H54 (cell line): ENCODE measurements around the gene CCDC194.
A peak's percentile ranks its signal among the peaks of the same experiment; 100 is the strongest.
"Not testable (repeated sequence)": the region's sequence is repeated elsewhere in the genome, so short reads cannot be mapped to it uniquely, and the experiment has no call there.

Source experiments
- DNase-seq: peaks from one replicate; pipeline ENCODE4 v3.0.0; 2011; ENCODE audit warnings: low spot score, mixed read lengths; ENCODE audit not compliant: insufficient read length
- FAIRE-seq: peaks from 3 replicates; lab custom pipeline; 2011; peaks lifted over from hg19 to GRCh38; lab: Jason Lieb, UNC
- POLR2A ChIP-seq: IDR thresholded peaks from 2 replicates; pipeline ENCODE4 v1.6.1; 2011; ENCODE audit warnings: low read depth, mild to moderate bottlenecking, low read length

Gene CCDC194

DNA sequence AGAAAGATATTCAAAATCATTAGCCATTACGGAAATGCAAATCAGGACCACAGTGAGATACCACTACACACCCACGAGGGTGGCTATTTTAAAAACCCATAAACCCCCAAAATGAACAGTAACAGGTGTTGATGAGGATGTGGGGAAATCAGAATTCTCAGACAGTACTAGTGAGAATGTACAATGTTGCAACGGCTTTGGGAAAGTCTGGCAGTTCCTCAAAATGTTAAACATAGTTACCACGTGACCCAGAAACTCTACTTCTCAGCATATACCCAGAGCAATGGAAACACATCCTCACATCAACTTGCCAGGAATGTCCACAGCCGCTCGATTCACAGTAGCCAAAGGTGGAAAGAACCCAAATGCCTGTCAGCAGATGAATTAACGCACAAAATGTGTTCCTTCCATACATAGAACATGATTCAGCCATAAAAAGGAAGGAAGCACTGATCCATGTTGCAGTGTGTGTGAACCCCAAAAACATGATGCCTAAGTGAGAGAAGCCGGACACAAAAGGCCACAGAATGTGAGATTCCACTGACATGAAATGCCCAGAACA is 23.9 kb downstream of the CCDC194 start:
- FAIRE-seq (no peak), DNase-seq (no peak)
- TF ChIP-seq POLR2A = no peak

- DNase-seq (no peak), FAIRE-seq (no peak)
- no peak for TF ChIP-seq POLR2A
Measured at GRCh38 chr19:17365361-17365760, 28.6 kb downstream of the CCDC194 start.

DNA sequence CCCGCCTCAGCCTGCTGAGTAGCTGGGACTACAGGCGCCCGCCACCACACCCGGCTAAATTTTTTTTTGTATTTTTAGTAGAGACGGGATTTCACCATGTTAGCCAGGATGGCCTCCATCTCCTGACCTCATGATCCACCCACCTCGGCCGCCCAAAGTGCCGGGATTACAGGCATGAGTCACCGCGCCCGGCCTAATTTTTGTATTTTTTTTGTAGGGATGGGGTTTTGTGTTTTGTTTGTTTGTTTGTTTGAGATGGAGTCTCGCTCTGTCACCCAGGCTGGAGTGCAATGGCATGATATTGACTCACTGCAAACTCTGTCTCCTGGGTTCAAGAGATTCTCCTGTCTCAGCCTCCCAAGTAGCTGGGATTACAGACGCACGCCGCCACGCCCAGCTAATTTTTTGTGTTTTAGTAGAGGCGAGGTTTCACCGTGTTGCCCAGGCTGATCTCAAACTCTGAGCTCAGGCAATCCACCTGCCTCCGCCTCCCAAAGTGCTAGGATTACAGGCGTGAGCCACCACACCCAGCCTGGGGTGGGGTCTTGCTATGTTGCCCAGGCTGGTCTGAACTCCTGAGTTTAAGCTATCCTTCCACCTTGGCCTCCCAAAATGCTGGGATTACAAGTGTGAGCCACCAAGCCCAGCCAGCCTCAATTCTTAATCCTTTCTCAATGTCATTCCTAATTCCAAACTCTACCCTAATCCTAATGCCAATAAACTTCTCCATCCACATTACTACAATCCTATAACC is 30.0 kb downstream of the CCDC194 start:
- FAIRE-seq, DNase-seq: not testable (repeated sequence)

- DNase-seq = no peak
- no peak for TF ChIP-seq POLR2A
- no peak for FAIRE-seq
Measured at GRCh38 chr19:17359905-17360800, 33.8 kb downstream of the CCDC194 start.

GRCh38 chr19:17358395-17358794 is 35.6 kb downstream of the CCDC194 start:
- FAIRE-seq (peak; percentile 38), DNase-seq (peak; percentile 92)
- TF ChIP-seq POLR2A = no peak

- FAIRE-seq (no peak), DNase-seq (no peak)
- no peak for TF ChIP-seq POLR2A
Measured at GRCh38 chr19:17357724-17358123, 36.3 kb downstream of the CCDC194 start.

DNA sequence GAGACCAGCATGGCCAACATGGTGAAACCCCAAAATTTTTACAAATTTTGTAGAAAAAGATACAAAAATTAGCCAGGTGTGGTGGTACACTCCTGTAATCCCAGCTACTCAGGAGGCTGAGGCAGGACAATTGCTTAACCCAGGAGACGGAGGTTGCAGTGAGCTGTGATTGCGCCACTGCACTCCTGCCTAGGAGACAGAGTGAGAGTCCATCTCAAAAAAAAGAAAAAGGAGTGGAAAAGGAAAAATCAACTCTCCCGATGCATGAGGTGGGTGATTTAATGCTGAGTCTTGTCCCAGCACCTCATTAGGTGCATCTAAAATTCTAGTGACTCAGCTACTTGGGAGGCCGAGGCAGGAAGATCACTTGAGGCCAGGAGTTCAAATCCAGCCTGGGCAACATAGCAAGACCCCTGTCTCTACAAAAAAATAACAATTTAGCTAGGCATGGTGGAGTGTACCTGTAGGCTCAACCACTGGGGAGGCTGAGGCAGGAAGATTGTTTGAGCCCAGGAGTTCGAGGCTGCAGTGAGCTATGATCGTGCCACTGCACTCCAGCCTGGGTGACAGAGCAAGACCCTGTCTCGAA is 36.8 kb downstream of the CCDC194 start:
- no peak for TF ChIP-seq POLR2A
- DNase-seq (no peak), FAIRE-seq (no peak)

DNA sequence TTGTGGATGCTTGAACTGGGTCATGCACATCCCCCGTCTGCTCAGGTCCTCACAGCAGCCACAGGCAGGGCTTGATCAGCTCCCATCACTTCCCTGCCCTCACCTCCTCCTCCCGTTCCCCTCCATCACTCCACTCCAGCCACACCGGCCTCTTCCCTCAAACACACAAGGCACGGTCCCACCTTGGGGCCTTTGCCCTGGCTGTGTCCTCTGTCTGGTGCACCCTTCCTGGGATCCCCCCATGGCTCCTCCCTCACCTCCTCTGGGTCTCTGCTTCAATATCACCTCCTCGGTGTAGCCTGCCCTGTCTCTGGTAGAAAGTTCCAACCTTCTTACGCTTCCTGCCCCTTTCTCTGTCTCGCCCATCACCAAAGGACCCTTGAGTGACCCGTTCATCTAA is 40.6 kb downstream of the CCDC194 start:
- DNase-seq (no peak), FAIRE-seq (no peak)
- TF ChIP-seq POLR2A = no peak

- DNase-seq (no peak), FAIRE-seq (no peak)
- TF ChIP-seq POLR2A = no peak
Measured at GRCh38 chr19:17352608-17353280, 41.3 kb downstream of the CCDC194 start.

DNA sequence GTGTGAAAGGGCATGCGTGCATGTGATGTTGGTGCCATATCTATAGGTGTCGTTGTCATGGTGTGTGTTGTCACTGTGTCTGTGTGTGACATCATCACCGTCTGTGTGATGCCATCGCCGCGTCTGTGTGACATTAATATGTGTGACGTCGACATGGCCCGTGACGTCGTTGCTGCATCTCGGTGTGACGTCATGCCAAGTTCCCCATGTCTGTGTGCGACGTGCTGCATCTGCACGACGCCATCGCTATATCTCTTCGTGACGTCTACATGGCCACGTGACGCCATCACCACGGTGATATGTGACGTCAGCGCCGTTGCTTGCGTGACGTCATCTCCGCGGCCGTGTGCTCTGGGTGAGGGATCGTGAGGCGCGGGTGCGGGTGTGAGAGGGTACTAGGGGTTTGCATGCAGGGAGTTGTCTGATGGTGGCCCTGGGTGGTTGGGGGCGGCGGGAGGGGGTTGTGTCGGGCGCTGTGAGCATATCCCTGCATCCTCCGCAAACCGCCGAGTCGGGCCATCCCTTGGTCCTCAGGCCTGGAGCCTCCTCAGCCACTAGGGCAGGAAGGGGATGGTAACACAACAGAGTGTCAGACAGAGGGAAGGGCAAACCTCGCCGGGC is 42.1 kb downstream of the CCDC194 start:
- FAIRE-seq (no peak), DNase-seq (no peak)
- TF ChIP-seq POLR2A = no peak

DNA sequence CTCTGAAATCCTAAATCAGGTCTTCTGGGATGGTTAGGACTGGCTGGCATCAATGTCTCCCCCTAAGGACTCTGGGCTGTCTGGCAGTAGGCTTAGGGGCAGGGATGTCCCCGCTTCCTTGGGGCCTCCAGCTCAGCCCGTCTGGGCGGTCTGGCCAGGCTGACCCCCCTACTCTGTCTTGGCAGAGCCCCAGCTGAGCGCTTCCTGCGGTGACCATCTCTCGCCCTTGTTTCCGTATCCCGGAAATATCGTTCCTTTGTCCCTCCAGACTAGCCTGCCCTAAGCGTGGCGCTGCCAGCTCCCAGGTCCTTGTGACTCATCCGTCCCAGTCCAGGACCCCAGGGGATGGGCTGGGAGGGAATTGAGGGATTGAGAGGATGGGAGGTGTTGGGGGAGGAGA is 45.3 kb downstream of the CCDC194 start:
- TF ChIP-seq POLR2A = 0 out of 2 replicates have a peak, but pooled peaks have one; percentile 13
- DNase-seq = no peak
- FAIRE-seq = no peak

DNA sequence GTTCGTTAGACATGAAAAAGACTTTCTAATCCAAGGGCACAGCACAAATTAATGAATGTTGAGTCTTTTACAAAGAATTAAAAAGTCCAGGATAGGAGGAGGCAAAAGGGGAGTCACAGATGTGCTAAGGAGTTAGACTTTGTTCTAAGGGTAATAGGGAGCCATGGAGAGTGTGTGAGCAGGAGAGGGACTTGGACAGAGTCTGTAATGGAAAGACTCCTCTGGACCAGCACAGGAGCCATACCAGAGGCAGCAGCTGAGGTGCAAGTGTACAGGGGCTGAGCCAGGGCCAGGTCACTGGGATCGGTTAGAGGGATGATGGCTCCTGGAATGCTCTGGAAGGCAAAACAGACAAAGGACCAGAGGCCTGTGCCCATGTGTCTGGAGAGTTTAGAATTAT is 46.1 kb downstream of the CCDC194 start:
- FAIRE-seq (no peak), DNase-seq (no peak)
- no peak for TF ChIP-seq POLR2A

GRCh38 chr19:17347361-17347760 is 46.6 kb downstream of the CCDC194 start:
- no peak for DNase-seq
- FAIRE-seq = no peak
- TF ChIP-seq POLR2A = no peak
